Suprapubic skin (tissue), 3 donors: ENCODE data around the gene TMEM263.

Source experiments
- CTCF ChIP-seq, 2 donors: fragments of 200-600 bp in 1 of 2; fragments of 450-650 bp in 1 of 2; sonication (generic) in 1 of 2; IDR thresholded peaks; one replicate each; pipeline ENCODE4 v1.5.1; 2016 to 2019; ENCODE audit warnings: antibody characterized with exemption in 2 of 2, mild to moderate bottlenecking in 1 of 2, moderate library complexity in 1 of 2
- EP300 ChIP-seq: sonication (generic); formaldehyde crosslinking; IDR thresholded peaks from one replicate; pipeline ENCODE4 v1.6.1; 2017; ENCODE audit warnings: antibody characterized with exemption
- POLR2A ChIP-seq, 2 donors: fragments of 450-650 bp; IDR thresholded peaks; one replicate each; pipeline ENCODE4 v1.6.1; 2017; ENCODE audit warnings: antibody characterized with exemption in 2 of 2, mild to moderate bottlenecking in 2 of 2, moderate library complexity in 2 of 2

- TF ChIP-seq POLR2A (IDR thresholded peaks at IDR 0.05): no peak
- no peak for TF ChIP-seq CTCF (IDR thresholded peaks at IDR 0.05)
- TF ChIP-seq EP300: no peak
These were observed 14.1 kb upstream of the TMEM263 start for GRCh38 chr12:106941481-106942156.
